Upper lobe of right lung (tissue), 1 donor: ENCODE measurements around the gene LARP1. TPM values are rescaled to one million over a fixed set of nuclear protein-coding genes. Genes with fewer than 3 reads are reported as not detected.
A peak's percentile ranks its signal among the peaks of the same experiment; 100 is the strongest.

Experiments used
- ATAC-seq: fragments of 200-7000 bp; cut with Tn5 transposase; one replicate; pipeline ENCODE4 v1.9.1; 2020; ENCODE audit warnings: mild to moderate bottlenecking, moderate library complexity
- DNase-seq: peaks from one replicate; pipeline ENCODE4 v3.0.0-alpha.2; 2020
- H3K27ac ChIP-seq: fragments of 200-600 bp; one replicate; pipeline ENCODE4 v1.8.0; 2022
- H3K27me3 ChIP-seq: fragments of 200-600 bp; one replicate; pipeline ENCODE4 v1.8.0; 2022; ENCODE audit warnings: mild to moderate bottlenecking
- H3K36me3 ChIP-seq: fragments of 200-600 bp; one replicate; pipeline ENCODE4 v1.8.0; 2022
- H3K4me1 ChIP-seq: fragments of 200-600 bp; one replicate; pipeline ENCODE4 v1.8.0; 2022
- H3K4me3 ChIP-seq: fragments of 200-600 bp; one replicate; pipeline ENCODE4 v1.8.0; 2022; ENCODE audit warnings: mild to moderate bottlenecking
- H3K9me3 ChIP-seq: fragments of 200-600 bp; one replicate; pipeline ENCODE4 v1.8.0; 2022
- CTCF ChIP-seq: fragments of 200-600 bp; IDR thresholded peaks from one replicate; pipeline ENCODE4 v1.8.0; 2022; ENCODE audit warnings: antibody characterized with exemption
- intact Hi-C: fragments of 100-400 bp; cut with DNase I; formaldehyde crosslinking; loops from one replicate; pipeline ENCODE4 v1.11.0; 2022
- microRNA-seq: library from miRNA; unstranded; fragments of <30 nt; microRNA quantifications from one replicate; pipeline ENCODE4 v1.2.0, GENCODE V29; 2020; ENCODE audit warnings: borderline microRNAs expressed
- total RNA-seq: library from RNA; stranded (reverse); fragmentation: NEBNext Ultra II Directional; extraction: Animal tissue kit (Norgen Biotek cat#: 25700); gene quantifications from one replicate; pipeline ENCODE4 v1.2.1, GENCODE V29; 2021
- donor health status: DM: no; HTN: yes; CAD: no; lungs with severe emphysema.

Gene LARP1
- total RNA-seq, 1 donor from 2014 or later: 151 TPM

GRCh38 chr5:154861946-154862345 is 106.8 kb downstream of the LARP1 start:
- Histone ChIP-seq H3K4me3 (no peak overlapping the region), H3K27me3 (no peaks in the 10 kb centered on the region), H3K9me3 (no peaks in the 10 kb centered on the region), H3K36me3 (peaks cover 43% of the 10 kb centered on the region), H3K27ac (peak overlapping the region; percentile 18), H3K4me1 (peaks cover 47% of the 10 kb centered on the region)
- intact Hi-C loops: no loop called here
- TF ChIP-seq CTCF: no peak
- DNase-seq: no peak
- ATAC-seq: no peak

GRCh38 chr5:154862766-154863165 is 107.6 kb downstream of the LARP1 start:
- TF ChIP-seq CTCF: no peak
- Histone ChIP-seq H3K27ac (peak overlapping the region; percentile 18), H3K36me3 (peaks cover 52% of the 10 kb centered on the region), H3K4me1 (peaks cover 45% of the 10 kb centered on the region), H3K4me3 (peak overlapping the region; percentile 13), H3K9me3 (no peaks in the 10 kb centered on the region), H3K27me3 (no peaks in the 10 kb centered on the region)
- intact Hi-C loops: no loop called here
- DNase-seq (no peak), ATAC-seq (no peak)

- peaks cover 45% of the 10 kb centered on the region for H3K4me1 ChIP-seq
Measured at GRCh38 chr5:154863291-154864080, 108.3 kb downstream of the LARP1 start.

GRCh38 chr5:154865466-154866184 is 110.4 kb downstream of the LARP1 start:
- intact Hi-C loops: no loop called here
- Histone ChIP-seq H3K4me3 (no peak overlapping the region), H3K4me1 (peaks cover 41% of the 10 kb centered on the region), H3K36me3 (peaks cover 66% of the 10 kb centered on the region), H3K27me3 (no peaks in the 10 kb centered on the region), H3K9me3 (no peaks in the 10 kb centered on the region), H3K27ac (no peak overlapping the region)
- no peak for TF ChIP-seq CTCF
- DNase-seq (no peak), ATAC-seq (no peak)

More at GRCh38 chr5:154863291-154864080, 108.3 kb downstream of the LARP1 start:
- Histone ChIP-seq H3K36me3 (peaks cover 56% of the 10 kb centered on the region), H3K9me3 (no peaks in the 10 kb centered on the region), H3K4me3 (no peak overlapping the region), H3K27ac (no peak overlapping the region), H3K27me3 (no peaks in the 10 kb centered on the region)
- intact Hi-C loops: no loop called here
- TF ChIP-seq CTCF: no peak
- no peak for DNase-seq
- ATAC-seq: no peak

GRCh38 chr5:154866841-154867240 is 111.7 kb downstream of the LARP1 start:
- peaks cover 79% of the 10 kb centered on the region for H3K36me3 ChIP-seq

More at GRCh38 chr5:154866841-154867240, 111.7 kb downstream of the LARP1 start:
- no peak for TF ChIP-seq CTCF
- Histone ChIP-seq H3K4me3 (no peak overlapping the region), H3K27ac (no peak overlapping the region), H3K27me3 (no peaks in the 10 kb centered on the region), H3K4me1 (peaks cover 29% of the 10 kb centered on the region), H3K9me3 (no peaks in the 10 kb centered on the region)
- intact Hi-C loops: no loop called here
- no peak for ATAC-seq
- DNase-seq: no peak

Small RNAs within 50 kb of the gene (microRNA-seq; reads per million reads assigned to microRNA genes)
- not detected for gene MIR378H

Other genes starting within 250 kb of the LARP1 start
- 79.0 TPM for gene FAXDC2, start 95.2 kb downstream of the LARP1 start, total RNA-seq
- gene CNOT8, start 103.2 kb downstream of the LARP1 start, total RNA-seq: 101 TPM
- gene GEMIN5, start 182.8 kb downstream of the LARP1 start, total RNA-seq: 13.9 TPM
- 31.4 TPM for gene MRPL22, start 185.7 kb downstream of the LARP1 start, total RNA-seq